HG03342 (cell line): Measurements from ENCODE around the gene COL23A1.

Experiments used
- ATAC-seq: cut with Tn5 transposase; IDR thresholded peaks from one replicate; pipeline ENCODE4 v1.9.1; 2021; ENCODE audit warnings: mild to moderate bottlenecking, moderate library complexity; ENCODE audit not compliant: unreplicated experiment

COL23A1 gene

DNA sequence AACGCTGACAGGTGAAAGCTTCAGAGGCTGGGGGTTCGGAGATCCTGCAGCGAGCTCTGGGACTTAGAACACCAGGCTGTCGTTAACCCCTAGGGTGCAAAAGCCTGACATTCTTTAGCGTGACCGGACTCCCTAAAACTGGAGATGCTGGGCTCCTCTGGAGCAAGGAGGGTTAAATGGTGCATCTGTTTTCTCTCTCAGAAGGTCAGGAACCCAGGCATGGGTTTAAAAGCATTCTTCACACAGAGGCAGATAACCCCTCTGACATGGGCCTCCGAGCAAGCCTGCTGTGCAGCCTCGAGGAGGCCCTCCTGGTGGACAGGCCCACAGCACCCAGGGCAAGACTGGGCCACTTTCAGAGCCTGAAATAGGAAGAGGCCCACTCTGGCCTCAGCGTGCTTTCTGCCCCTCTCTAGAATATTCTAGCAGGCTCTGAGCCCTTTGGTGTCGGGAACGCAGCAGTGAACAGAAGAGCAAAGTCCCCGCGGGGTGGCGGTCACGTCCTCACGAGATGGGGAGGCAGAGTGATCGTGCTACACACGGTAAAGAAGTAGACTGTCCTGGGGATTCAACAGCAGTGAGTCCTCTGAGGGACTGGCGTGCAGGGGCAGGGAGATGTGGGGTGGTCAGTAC, 124.8 kb downstream of the COL23A1 start:
- no peak for ATAC-seq

DNA sequence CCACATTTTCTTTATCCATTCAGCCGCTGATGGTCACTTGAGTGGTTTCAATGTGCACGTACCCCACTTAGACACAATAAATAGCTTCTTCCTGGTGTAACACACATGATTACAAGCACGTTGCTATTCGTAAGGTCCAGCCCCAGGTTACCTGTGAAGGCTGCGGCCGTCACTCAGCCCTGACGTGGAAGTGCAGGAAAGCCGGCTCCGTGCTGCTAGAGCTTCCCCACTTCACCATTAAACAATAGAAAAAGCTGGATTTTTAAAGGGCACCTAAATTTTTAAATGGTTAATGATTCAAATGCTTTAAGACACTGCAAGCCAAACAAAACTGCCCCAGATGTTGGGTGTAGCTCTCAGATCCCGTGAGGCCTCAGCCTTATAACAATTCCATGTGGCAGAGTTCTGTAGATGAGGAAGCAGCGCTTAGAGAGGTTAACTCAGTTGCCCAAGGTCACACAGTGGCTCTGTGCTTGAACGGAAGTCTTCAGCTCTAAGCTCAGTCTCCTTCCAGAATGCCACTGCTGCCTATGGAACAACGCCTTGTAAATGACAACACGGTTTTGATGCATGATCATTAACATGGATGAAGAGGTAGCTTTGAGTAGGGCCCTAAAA, 125.7 kb downstream of the COL23A1 start:
- no peak for ATAC-seq

DNA sequence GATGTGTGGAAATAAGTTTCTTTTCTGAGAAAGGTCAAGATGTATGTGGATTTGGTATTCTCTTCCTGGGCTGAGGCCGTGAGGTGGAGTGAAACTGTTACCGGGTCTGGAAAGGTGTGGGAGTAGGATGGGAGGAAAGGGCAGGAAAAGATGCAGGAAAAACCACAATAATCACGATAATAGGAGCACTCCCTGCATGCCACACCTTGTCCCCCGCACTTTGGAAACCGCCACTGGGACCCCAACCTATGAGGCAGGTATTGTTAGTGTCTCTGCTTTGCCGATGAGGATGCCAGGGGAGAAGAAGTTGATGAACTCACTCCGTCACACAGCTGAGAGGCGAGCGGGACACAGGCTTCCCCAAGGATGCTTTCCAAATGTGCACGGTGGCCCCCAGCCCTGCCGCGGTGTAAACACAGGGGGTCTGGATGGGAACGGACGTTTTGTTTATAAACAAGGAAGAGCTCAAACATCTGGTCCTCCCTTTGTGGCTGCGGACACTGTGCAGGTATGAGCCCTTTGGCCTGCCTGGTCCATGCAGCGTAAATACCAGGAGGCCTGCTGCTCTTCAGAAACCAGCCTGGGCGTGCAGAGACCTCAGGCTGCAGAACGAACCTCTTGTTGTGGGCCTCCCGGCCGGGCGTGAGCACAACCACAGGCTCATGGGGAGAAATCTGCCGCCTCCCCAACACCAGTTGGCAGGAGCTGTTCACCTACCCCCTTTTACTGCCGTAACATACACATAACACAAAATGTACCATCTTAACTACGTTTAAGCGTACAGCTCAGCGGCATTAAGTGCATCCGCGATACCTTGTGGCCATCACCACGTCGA, 126.7 kb downstream of the COL23A1 start:
- ATAC-seq: no peak

DNA sequence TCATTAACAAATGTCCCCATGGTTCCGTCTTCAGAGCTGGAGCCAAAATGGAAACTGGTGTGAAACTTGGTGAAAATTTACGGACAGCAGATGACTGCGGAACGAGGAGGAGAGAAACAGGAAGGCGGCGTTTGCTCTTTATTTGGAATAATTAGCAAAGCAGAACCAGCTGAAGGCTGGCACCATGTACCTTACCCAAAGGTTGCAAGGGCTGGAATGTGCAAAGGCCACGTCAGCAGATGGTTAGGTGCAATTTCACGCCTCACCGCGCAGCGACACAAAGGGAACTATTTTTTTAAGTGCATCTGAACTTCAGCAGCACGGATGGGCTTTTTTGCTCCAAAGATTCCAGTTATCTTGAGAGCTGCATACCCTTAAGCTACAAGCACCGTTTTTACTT, 127.4 kb downstream of the COL23A1 start:
- no peak for ATAC-seq

DNA sequence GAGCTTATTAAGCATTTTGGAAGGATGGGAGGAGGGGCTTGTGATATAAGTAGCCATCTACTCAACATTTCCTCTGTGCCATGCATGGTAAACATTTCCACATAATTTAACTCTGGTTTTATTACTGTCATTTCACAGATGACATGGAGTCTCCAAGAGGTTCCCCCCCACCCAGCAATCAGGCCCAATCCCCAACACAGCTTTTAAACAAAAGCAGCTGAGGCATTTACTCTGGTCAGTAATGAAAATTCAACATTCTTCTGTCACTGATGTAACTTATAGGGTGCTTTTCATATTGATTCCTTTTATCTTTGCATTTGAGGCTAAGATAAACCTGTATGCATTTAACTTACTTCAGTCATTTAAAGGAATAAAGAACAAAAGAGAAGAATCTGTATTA, 128.1 kb downstream of the COL23A1 start:
- no peak for ATAC-seq

DNA sequence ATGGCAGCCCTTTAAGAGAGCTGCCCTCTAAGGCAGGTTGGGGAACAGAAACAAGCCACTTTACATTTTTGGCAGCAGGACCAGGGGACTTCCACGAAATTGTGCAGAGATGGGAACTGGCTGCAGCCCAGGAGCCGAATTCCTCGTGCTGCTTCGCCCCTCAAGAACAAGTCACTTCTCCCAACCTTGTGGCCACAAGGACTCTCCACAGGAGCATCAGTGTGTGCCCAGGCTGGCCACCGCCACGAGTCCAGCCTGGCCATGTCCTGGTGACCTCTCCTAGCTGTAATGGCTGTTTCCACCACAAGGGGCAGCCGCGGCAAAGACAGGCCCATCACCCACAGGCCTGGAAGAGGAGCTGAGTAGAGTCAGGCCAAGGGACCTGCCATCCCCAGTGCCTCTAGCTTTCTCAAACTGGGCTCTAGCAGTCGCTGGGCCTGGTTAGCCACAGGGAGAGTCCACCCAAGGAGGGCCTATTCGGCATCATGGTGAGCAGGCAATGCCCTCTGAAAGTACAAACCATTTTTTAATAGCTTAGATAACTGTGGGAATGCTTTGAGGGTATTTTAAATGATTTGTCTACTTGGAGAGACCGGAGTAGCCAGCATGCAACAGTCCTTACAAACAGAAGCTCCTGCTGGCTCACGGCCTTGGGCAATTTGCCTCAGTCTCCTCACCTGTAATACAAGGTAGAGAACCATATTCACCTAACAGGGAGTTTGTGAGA, 129.0 kb downstream of the COL23A1 start:
- no peak for ATAC-seq

DNA sequence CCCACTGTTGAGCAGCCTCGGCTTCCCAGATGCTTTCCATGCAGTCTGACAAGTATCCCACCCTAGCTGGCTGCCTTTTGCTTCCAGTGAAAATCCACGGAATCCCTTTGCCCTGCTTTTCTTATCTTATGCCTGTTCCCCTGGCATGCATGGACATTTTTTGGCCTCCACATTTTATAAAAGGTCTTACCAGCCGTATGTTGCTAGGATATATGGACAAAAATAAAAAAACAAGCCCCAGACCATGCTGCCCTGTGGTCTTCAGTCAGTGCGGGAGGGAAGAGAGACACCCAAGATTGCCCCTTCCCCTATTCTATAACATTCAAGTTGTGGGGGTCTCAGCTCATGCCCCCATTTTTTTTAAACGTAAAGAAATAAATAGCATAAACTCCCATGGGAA, 129.6 kb downstream of the COL23A1 start:
- ATAC-seq: no peak

DNA sequence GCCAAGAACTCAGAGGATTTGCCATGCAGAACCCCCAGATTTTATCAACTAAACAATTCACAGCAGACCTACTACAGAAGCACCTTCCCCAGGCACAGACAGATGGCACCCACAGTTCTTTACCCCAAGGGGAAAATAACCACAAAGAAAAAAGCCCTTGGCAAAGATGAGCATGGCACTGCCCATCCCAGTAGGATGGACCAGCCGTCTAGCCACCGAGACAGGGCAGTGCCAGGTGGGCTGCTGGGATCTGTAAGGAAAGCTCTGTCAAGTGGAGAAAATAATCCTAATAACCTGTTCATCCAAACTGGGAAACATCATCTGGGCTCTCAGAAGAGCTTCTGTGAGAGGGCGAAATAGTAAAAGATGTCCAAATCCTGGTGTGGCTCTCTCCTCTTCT, 130.0 kb downstream of the COL23A1 start:
- no peak for ATAC-seq

DNA sequence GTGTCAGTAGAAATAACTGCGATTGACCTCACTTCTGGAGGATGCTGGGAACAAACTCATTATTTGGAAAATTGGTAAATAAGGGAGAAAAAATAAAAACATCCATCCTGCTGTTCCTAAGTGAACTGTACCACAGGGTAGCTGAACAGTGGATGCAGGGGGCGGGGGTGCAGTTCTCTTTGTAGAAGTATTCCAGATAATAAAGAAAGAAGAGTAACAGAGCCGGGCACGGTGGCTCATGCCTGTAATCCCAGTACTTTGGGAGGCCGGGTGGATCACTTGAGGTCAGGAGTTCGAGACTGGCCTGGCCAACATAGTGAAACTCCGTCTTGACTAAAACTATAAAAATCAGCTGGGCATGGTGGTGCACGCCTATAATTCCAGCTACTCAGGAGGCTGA, 132.1 kb downstream of the COL23A1 start:
- ATAC-seq: no peak

DNA sequence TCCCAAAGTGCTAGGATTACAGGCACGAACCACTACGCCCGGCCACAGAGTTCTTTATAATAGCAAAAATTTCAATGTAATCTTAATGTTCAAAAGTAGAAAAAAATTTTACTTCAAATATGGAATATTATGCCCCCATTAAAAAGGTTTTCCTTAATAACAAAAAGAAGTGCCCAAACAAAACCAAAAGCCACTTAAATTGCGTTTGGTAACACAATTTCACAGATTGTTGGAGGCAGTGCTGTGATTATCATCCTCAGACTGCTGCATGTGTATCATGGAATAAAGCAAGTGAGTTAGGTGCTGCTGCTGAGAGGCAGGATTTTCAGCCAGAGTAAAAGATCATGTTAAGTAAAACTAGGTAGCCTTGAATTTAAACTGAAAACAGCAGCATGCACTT, 132.7 kb downstream of the COL23A1 start:
- no peak for ATAC-seq

DNA sequence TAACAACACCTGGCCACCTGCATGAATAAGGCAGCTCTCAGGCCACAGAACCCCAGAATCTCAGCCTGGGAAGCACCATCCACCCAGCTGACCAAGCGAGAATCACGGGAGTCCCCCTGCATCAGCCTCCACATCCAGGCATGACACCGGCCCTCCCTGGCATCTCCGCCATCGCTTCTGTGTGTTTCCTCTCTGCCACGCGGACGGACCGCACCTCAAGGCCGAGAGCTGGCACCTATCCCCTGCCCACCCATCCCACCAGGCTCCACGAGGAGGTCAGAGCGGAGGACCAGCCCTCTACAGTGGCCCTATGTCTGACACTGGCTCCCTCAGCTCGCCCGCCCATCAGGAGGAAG, 134.7 kb downstream of the COL23A1 start:
- ATAC-seq: no peak

DNA sequence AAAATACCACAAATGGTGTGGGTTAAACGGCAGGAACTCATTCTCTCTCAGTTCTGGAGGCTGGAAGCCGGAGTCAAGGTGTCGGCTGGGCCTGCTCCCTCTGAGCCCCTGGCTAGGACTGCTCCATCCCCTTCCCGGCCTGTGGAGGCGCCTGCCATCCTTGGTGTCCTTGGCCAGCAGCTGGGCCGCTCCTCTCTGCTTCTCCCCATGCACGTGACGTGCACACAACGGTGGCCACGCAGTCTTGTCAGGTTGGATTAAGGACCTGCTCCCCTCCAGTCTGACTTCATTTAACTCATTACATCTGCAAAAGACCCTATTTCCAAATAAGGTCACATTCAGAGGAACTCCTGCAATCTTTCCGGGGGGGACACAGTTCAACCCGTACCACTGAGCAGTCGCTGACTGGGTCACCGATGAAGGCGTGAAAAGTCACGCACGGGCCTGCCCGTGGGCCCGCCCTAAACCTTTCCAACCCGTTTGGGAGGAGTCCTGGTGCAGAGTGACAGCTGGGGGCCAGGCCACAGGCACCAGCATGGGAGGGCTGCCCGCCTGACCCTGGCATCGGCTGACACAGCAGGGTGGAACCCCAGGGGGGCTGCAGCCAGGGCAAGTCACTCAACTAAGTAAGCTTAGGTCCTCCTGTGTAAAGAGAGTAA, 135.2 kb downstream of the COL23A1 start:
- no peak for ATAC-seq

DNA sequence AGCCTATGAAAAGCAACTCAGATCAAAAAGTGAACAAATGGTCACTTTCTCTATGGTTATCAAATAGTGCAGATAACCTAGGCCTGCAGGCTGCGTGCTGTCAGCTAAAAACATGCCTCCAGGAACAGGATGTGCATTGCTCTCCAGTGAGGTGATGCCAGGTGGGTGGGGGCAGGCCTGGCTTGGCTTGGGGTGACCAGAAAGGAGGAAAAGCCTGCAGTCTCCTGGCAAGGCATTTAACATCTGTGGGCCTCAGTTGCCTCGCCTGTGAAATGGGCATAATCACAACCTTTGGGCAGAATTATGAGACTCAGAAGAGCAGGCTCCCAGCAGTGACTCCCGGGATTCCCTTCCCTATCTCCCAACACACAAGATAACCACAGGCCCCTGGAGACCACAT, 135.9 kb downstream of the COL23A1 start:
- no peak for ATAC-seq

DNA sequence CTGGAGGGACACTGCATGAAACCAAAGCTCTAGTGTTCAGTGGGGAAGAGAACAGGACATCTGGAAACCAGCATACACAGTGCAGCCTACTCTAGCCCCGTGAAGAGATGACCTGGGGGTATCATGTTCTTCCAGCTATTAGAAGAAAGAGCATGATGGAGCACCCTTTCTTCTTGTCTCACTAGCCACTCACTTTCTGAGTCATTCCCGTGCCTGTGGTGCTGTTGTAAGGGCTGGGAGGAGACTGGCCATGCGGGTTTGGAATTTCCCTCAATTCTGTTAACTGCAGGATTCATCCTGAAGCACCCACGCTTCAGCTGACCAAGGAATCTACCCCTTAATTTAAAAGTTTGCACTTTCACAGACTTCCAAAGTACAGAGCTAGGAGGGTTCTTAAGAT, 137.0 kb downstream of the COL23A1 start:
- no peak for ATAC-seq

DNA sequence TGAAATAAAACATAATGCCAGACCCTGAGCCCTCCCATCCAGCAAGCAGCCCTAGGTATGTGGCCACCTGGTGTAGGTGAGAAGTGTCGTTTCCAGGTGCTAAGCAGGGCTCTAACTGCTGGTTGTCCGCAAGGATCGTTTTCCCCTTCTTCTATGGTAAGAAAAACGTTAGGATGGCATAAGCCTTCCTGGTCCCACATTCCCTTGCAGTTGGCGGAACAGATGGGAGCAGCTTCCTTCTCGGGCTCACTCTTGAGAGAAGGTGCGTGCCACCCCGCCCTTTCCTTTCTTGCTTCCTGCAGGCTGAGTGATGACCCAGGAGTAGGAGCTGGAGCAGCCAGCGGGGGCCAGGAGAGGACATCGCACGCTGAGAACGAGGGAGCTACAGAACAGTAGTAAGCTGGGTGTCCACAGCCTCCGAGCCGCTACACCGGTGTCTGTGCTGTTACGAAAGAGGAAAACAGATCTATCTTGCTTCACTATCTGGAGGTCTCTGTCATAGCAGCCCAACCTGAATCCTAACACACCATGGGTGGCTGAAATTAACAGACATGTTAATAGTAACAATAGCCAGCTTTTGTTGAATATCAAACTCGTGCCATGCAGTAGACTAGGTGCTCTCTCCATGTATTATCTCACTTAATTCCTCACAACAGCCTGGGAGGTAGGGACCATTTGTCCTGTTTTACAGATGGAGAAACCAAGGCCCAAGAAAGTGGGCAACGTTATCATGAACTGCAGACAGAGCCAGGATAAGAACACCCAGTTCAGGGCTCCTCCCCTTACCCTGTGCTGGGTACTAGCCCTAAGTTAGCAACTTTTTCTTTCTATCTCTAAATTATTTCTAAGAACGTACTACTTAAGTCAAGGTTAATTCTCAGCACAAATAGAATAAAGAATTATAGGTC, 139.8 kb downstream of the COL23A1 start:
- ATAC-seq: no peak

DNA sequence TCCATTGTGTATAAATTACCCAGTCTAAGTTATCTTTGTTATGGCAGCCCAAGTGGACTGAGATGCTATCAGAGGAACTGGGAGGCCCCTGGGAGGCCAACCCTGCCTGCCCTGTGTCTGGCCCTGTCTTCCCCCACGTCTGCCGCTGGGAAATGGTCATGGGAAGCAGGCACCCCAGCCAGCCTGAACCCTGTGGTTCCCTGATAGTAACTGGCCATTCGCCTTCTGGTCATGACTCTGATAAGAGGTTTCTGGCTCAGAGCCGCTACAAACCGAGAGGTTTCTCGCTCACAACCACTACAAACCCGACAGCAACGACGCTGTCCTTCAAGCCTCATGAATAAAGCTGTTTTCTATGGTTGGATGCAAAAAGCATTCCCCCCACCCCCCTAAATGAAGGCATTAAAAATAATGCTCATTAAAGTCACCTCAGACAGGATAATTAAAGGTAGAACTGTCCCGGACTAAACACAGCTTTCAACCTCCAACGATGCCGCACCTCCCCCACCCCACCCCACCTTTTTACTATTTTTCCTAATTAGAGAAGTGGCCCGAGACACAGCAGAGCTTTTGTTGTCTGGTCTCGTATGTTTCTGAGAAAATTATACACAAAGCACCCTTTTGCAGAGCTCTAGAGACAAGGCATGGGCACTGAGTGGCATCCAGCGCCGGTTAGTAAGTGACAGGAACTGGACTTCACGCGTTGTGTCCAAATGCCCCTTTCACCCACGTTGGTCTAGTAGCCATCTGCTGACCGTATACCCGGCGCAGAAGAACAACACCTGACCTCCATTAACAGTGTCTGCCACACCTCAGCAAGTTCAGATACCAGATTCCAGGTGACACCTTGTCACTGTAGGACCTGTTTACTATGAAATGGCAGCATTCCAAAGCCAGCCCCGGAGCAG, 140.8 kb downstream of the COL23A1 start:
- no peak for ATAC-seq

DNA sequence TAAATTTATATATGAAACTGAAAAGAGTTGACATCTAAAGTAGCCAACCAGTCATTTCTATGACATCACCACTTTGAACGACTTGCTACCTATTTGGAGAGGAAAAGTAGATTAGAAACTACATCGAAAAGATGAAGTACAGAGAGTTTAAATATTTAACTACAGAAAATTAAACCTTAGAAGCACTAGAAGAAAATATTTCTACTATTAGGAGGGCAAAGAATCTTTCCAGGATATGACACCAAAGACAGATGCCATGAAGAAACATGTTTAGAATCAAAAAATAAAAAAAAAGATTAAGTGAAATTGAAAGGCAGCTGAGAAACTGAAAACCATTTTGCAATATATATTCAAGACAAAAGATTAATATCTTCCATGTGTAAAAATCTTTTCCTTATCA, 144.7 kb downstream of the COL23A1 start:
- no peak for ATAC-seq

DNA sequence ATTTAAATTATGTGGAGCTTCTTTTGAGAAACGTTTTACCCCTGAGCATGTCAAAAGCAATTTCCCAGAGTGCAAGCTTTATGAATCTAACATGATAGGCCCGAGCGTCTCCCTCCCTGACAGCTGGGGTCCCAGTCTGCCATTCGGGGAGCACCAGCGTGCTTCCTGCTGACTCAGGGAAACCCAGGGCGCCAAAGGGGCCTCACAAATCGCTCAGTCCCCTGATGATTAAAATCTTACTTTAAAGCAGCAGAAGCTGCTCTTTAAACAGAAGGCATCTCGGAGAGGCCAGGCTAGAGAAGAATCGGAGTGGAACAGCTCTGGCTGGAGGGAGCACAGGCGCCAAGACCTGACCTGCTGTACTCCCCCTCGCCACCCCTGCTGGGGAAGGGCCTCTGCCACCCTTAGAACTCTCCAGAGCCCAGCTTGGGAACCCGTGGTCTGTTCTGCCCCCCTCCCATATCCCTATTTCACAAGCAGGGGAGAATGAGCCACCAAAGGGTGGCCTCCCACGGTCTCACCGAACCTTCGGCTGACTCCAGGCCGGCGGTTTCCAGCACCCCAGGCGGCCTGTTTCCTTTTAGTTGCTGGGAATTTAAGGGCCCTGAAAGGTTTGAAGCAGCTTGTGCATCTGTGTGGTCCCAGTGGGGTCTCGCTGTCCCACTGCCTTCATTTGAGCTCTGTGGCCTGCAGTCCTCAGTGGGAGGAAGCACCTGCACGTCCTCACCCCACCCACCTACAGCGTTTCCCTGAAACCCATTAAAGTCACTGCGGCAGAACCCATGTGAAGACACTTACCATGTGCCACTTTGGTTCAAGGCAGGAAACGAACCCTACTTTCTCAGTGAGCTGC, 147.6 kb downstream of the COL23A1 start:
- ATAC-seq: no peak
